Adipocyte (in vitro differentiated cells): ENCODE data around the gene F12.

Source experiments
- DNase-seq: peaks from one replicate; pipeline ENCODE4 v3.0.0-alpha.2; 2015; ENCODE audit warnings: low read depth
- H3K27me3 ChIP-seq: replicated peaks from 2 replicates; pipeline ENCODE4 v1.7.0; 2013; ENCODE audit warnings: mild to moderate bottlenecking, low read length, moderate library complexity; ENCODE audit not compliant: control insufficient read depth, insufficient read depth
- H3K36me3 ChIP-seq: 2 replicates; pipeline ENCODE4 v1.7.0; 2013; ENCODE audit warnings: low read length, mild to moderate bottlenecking, moderate library complexity; ENCODE audit not compliant: control insufficient read depth, insufficient read depth, severe bottlenecking
- H3K4me1 ChIP-seq: 2 replicates; pipeline ENCODE4 v1.7.0; 2013; ENCODE audit warnings: mild to moderate bottlenecking, low read length, moderate library complexity; ENCODE audit not compliant: control insufficient read depth, insufficient read depth
- H3K4me3 ChIP-seq: 2 replicates; pipeline ENCODE4 v1.7.0; 2013; ENCODE audit warnings: mild to moderate bottlenecking, low read length, moderate library complexity
- H3K9ac ChIP-seq: 2 replicates; pipeline ENCODE4 v1.7.0; 2013; ENCODE audit warnings: mild to moderate bottlenecking, low read length, moderate library complexity
- H3K9me3 ChIP-seq: 2 replicates; pipeline ENCODE4 v1.7.0; 2013; ENCODE audit warnings: mild to moderate bottlenecking, low read length, moderate library complexity; ENCODE audit not compliant: control insufficient read depth

Gene F12

GRCh38 chr5:177359451-177359851, 49.9 kb downstream of the F12 start:
- DNase-seq: no peak
- no peak overlapping the region for H3K4me3 ChIP-seq
- H3K9ac ChIP-seq: no peak overlapping the region
- H3K27me3 ChIP-seq: peaks cover 62% of the 10 kb centered on the region
- peaks cover 8% of the 10 kb centered on the region for H3K4me1 ChIP-seq
- no peaks in the 10 kb centered on the region for H3K36me3 ChIP-seq
- H3K9me3 ChIP-seq: peaks cover 8% of the 10 kb centered on the region

- H3K4me1 ChIP-seq: peaks cover 4% of the 10 kb centered on the region
- no peak for DNase-seq
- no peak overlapping the region for H3K4me3 ChIP-seq
- H3K36me3 ChIP-seq: no peaks in the 10 kb centered on the region
- peaks cover 57% of the 10 kb centered on the region for H3K27me3 ChIP-seq
- H3K9ac ChIP-seq: no peak overlapping the region
- peaks cover 8% of the 10 kb centered on the region for H3K9me3 ChIP-seq
Observed at GRCh38 chr5:177358370-177358819, 51.0 kb downstream of the F12 start.

DNA sequence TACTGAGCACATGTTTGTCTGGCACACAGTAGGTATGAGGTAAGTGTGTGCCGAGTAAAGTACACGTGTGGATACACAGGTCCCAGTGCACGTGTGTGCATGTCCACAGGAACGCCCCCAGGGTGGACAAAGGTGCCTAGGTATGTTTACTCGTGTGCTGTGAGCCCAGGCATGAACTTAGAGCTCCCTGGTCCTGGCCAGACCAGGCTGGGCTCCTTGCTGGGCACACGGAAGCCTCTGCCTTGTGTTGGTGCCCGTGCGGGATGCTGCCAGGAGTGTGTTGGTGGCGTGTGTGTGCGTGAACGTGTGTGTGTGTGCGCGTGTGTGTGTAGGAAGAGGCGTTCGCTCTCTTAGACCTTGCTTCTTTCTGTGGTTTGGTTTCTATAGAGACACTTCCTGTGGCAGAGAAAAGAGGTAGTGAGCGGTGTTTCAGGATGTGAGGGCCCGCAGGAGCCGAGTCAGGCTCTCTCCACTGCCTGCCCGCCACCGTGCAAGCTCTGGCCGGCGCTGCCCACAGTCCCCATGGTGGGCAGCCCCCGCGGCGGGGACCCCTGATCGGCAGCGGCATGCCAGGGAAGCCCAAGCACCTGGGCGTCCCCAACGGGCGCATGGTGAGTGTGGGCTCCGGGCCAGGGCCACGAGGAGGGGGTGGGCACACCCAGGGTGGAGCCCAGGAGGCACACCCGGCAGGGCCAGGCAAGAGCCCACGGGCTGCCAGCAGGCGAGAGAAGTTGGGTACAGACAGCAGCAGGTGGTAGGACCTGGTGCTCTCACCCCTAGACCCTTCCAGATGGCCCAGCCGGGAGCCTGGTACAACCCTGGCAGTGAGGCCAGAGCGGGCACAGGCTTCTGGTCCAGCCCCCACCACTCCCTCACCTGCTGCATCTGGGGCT, 51.7 kb downstream of the F12 start, which contains the start of gene RGS14:
TSS of gene RGS14 (plus strand) at position 466 of the 893 bp plus-strand sequence. CDS start at position 567, 101 bp downstream.
- no peak within 1 kb of the TSS for H3K9ac ChIP-seq
- peaks cover 56% of the 10 kb centered on the region for H3K27me3 ChIP-seq
- no peak within 1 kb of the TSS for H3K4me3 ChIP-seq
- H3K36me3 ChIP-seq: no peaks in the 10 kb centered on the region
- no peak for DNase-seq
- H3K4me1 ChIP-seq: no peaks in the 10 kb centered on the region
- peaks cover 8% of the 10 kb centered on the region for H3K9me3 ChIP-seq

DNA sequence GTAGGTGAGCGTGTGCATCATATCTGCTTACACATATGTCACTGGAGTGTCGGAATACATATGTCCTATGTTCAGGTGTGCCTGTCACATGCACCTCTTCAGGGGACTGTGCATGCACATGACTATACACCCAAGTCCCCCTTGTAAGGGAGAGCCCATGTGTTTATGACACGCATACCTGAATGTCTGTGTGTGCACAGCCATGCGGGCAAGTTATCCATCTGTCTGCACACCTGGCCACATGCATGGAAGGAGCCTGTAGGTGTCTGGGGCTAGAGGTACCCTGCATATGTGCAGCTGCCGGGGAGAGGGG, 52.3 kb downstream of the F12 start:
- peaks cover 8% of the 10 kb centered on the region for H3K9me3 ChIP-seq
- DNase-seq: no peak
- peaks cover 56% of the 10 kb centered on the region for H3K27me3 ChIP-seq
- H3K9ac ChIP-seq: no peak overlapping the region
- H3K36me3 ChIP-seq: no peaks in the 10 kb centered on the region
- H3K4me3 ChIP-seq: no peak overlapping the region
- peaks cover 2% of the 10 kb centered on the region for H3K4me1 ChIP-seq

GRCh38 chr5:177356746-177357145, 52.6 kb downstream of the F12 start:
- Histone ChIP-seq H3K36me3 (no peaks in the 10 kb centered on the region), H3K27me3 (peaks cover 53% of the 10 kb centered on the region), H3K9ac (no peak overlapping the region), H3K4me3 (no peak overlapping the region), H3K4me1 (peaks cover 4% of the 10 kb centered on the region), H3K9me3 (peaks cover 8% of the 10 kb centered on the region)
- DNase-seq: no peak

- Histone ChIP-seq H3K36me3 (no peaks in the 10 kb centered on the region), H3K9ac (no peak overlapping the region), H3K4me3 (no peak overlapping the region), H3K27me3 (peaks cover 47% of the 10 kb centered on the region), H3K9me3 (peaks cover 8% of the 10 kb centered on the region), H3K4me1 (peaks cover 5% of the 10 kb centered on the region)
- no peak for DNase-seq
Observed at GRCh38 chr5:177355868-177356168, 53.5 kb downstream of the F12 start.

- H3K4me1 ChIP-seq: peaks cover 10% of the 10 kb centered on the region
- H3K36me3 ChIP-seq: no peaks in the 10 kb centered on the region
- peaks cover 47% of the 10 kb centered on the region for H3K27me3 ChIP-seq
- peaks cover 8% of the 10 kb centered on the region for H3K9me3 ChIP-seq
- H3K9ac ChIP-seq: no peak overlapping the region
- no peak overlapping the region for H3K4me3 ChIP-seq
- no peak for DNase-seq
Observed at GRCh38 chr5:177355162-177355867, 54.0 kb downstream of the F12 start.

GRCh38 chr5:177354711-177355110, 54.7 kb downstream of the F12 start:
- H3K9me3 ChIP-seq: peaks cover 8% of the 10 kb centered on the region
- H3K9ac ChIP-seq: no peak overlapping the region
- no peak overlapping the region for H3K4me3 ChIP-seq
- H3K27me3 ChIP-seq: peaks cover 43% of the 10 kb centered on the region
- DNase-seq: no peak
- H3K36me3 ChIP-seq: no peaks in the 10 kb centered on the region
- peaks cover 16% of the 10 kb centered on the region for H3K4me1 ChIP-seq

DNA sequence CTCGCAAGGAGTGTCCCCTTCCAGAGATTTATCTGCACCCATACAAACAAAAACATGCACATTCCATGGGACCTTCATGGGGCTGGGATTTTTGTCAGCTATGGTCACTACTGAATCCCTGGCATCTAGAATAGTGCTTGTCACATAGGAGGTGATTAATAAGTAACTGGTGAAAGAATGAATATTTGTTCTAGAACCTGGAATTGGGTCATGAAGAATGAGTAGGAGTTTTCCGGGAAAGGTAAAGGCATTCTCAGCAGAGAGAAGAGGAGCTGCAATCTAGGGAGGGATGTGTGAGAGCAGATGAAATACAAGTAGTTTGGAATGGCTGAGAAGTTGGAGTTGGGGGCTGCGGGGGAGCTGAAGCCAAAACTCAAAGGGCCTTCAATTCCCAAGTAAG, 55.1 kb downstream of the F12 start:
- Histone ChIP-seq H3K36me3 (no peaks in the 10 kb centered on the region), H3K4me3 (no peak overlapping the region)

DNA sequence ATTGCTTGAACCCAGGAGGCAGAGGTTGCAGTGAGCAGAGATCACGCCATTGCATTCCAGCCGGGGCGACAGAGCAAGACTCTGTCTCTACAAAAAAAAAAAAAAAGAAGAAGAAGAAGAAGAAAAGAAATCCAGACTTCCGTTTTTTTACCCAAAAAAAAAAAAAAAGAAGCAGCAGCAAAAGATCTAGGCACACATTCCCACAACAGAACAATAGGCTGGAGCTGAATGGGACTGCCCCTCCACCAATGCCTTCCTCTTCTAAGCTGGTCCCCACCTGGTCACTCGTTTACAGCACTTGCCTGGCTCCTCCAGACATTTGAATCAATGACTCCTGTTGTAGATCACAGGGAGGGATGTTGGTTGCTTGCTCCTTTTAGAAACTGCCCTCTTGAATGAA, 56.3 kb downstream of the F12 start:
- H3K36me3 ChIP-seq: no peaks in the 10 kb centered on the region
- H3K27me3 ChIP-seq: peaks cover 29% of the 10 kb centered on the region
- H3K4me1 ChIP-seq: peaks cover 25% of the 10 kb centered on the region
- H3K4me3 ChIP-seq: no peak overlapping the region
- H3K9me3 ChIP-seq: peaks cover 8% of the 10 kb centered on the region
- no peak overlapping the region for H3K9ac ChIP-seq
- DNase-seq: no peak

More for the DNA sequence above, 55.1 kb downstream of the F12 start:
- Histone ChIP-seq H3K9me3 (peaks cover 8% of the 10 kb centered on the region), H3K9ac (no peak overlapping the region), H3K27me3 (peaks cover 39% of the 10 kb centered on the region), H3K4me1 (peaks cover 21% of the 10 kb centered on the region)
- no peak for DNase-seq
